Measurements from ENCODE around the gene KRTAP29-1. TPM values are rescaled to one million over a fixed set of nuclear protein-coding genes. Genes with fewer than 3 reads are reported as not detected.

The KRTAP29-1 gene
- total RNA-seq, 1 experiment from 2014 or later, result not detected

GRCh38 chr17:41294016-41294415, 8.6 kb downstream of the KRTAP29-1 start:
- ATAC-seq (no peak), DNase-seq (ENCODE audit: low spot score) (no peak)
- Mint-ChIP-seq H3K9me3 (no peaks in the 10 kb centered on the region), H3K4me1 (peaks cover 4% of the 10 kb centered on the region; the same call in 1 of the 2 replicates), H3K4me3 (no peak overlapping the region), H3K36me3 (no peaks in the 10 kb centered on the region), H3K27me3 (ENCODE audit: low read depth) (no peaks in the 10 kb centered on the region; the same call in 1 of the 2 replicates), H3K27ac (no peak overlapping the region)
- ChIA-PET POLR2A (no interaction called here), CTCF (no interaction called here)
- no peak for TF ChIP-seq FOXJ3 (CRISPR knock-in tag; IDR thresholded peaks at IDR 0.05; ENCODE audit: borderline replicate concordance)
- TF ChIP-seq NFATC4 (CRISPR knock-in tag; IDR thresholded peaks at IDR 0.05), result no peak
- TF ChIP-seq PRDM15 (CRISPR knock-in tag; IDR thresholded peaks at IDR 0.05), result no peak
- no peak for TF ChIP-seq FOXP1 (CRISPR knock-in tag; IDR thresholded peaks at IDR 0.05; ENCODE audit: borderline replicate concordance)
- no peak for TF ChIP-seq TCF7 (CRISPR knock-in tag; IDR thresholded peaks at IDR 0.05; ENCODE audit: low read depth)
- no peak for TF ChIP-seq ARID4B (CRISPR knock-in tag; IDR thresholded peaks at IDR 0.05; ENCODE audit: borderline replicate concordance)
- TF ChIP-seq ZNF425 (CRISPR knock-in tag; conservative IDR thresholded peaks at IDR 0.05), result no peak
- no peak for TF ChIP-seq ZNF317 (CRISPR knock-in tag; IDR thresholded peaks at IDR 0.05; ENCODE audit: borderline replicate concordance, low read depth)
- no peak for TF ChIP-seq EMX1 (CRISPR knock-in tag; IDR thresholded peaks at IDR 0.05)
- no peak for TF ChIP-seq HMGA2 (CRISPR knock-in tag; IDR thresholded peaks at IDR 0.05)
- no peak for TF ChIP-seq SMAD4 (CRISPR knock-in tag; IDR thresholded peaks at IDR 0.05)
- no peak for TF ChIP-seq USF2 (CRISPR knock-in tag; IDR thresholded peaks at IDR 0.05)
- no peak for TF ChIP-seq ZMAT4 (CRISPR knock-in tag; IDR thresholded peaks at IDR 0.05)
- no peak for TF ChIP-seq JUN (CRISPR knock-in tag; IDR thresholded peaks at IDR 0.05)
- TF ChIP-seq ATF6 (CRISPR knock-in tag; IDR thresholded peaks at IDR 0.05), result no peak
- TF ChIP-seq ZSCAN18 (CRISPR knock-in tag; IDR thresholded peaks at IDR 0.05), result no peak
- TF ChIP-seq CBFB (CRISPR knock-in tag; IDR thresholded peaks at IDR 0.05; ENCODE audit: low read depth), result no peak
- no peak for TF ChIP-seq RELA (CRISPR knock-in tag; IDR thresholded peaks at IDR 0.05; ENCODE audit: borderline replicate concordance)
- TF ChIP-seq AR (CRISPR knock-in tag; IDR thresholded peaks at IDR 0.05), result no peak

Data from WTC11 (cell line).